NCI-H69 (cell line): ENCODE data around the gene CDA.

ENCODE experiments used
- DNase-seq: peaks from one replicate; lab custom pipeline; 2025; lab: John Stamatoyannopoulos, UW

CDA gene

GRCh38 chr1:20648946-20649345 is 60.0 kb downstream of the CDA start:
- no peak for DNase-seq

- DNase-seq = no peak
Observed at GRCh38 chr1:20652300-20652699, 63.4 kb downstream of the CDA start.

DNA sequence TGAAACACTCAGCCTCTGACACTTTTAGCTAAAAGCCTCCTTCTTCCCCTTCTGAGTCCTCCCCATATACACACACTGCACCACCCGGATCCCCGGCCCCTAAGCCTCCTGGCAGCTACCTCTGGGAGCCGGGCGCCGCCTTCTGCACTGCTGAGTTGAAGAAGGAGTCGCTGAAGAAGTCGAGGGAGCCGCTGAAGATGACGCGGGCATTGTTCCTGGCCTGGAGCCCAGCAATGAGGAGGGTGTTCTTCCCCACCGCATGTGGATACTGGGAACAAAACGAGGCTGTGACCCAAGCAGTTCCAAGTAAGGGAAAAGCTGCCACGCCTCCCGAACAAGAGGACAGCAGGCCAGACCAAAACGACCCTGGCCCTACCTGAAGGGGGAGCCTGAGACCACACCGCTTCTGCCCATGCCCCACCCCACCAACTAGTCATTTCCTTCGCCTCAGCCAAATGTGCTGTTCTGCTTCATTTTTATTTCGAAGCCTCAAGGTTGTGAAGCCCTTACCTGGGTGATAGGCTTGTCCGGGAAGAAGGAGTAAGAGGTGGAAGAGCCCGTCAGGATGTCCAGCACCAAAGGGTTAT is 65.3 kb downstream of the CDA start:
- no peak for DNase-seq

DNA sequence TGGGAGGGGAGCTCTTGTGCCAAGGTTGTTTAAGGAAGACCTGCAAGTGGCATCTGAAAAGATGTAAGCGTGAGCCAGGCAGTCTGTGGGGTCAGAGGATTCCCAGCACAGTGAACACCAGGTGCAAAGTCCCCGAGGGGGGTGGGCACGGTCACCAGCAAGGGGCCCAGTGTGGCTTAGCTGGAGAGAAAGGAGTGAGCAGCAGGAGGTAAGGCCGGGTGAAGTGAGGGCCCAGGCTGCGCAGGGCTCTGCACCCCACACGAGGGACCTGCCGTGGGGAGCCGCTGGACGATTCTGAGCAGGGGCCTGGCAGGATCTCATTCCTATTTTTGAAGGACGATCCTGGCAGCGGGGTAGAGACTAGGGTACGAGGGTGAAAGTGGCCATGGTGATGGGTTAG is 68.1 kb downstream of the CDA start:
- no peak for DNase-seq

GRCh38 chr1:20658166-20658915 is 69.4 kb downstream of the CDA start:
- DNase-seq = no peak

DNA sequence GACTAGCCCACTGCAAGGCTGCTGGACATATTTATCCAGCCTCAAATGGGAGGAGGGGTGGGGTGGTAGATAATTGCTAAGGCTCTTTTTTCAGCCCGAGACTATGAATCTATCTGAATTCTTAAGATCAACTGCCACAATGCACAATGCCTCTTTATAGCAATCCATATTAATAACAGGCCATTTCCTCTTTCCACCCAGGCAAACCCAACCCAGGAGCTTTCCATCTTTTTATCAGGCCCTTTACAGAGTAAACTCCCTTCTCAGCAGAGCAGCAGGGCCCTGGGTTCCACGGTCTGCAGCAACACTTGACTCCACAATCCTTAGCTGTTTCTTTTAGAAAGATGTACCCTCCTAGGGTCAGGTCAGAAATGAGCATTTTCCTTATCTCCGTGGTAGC is 71.5 kb downstream of the CDA start:
- no peak for DNase-seq

DNA sequence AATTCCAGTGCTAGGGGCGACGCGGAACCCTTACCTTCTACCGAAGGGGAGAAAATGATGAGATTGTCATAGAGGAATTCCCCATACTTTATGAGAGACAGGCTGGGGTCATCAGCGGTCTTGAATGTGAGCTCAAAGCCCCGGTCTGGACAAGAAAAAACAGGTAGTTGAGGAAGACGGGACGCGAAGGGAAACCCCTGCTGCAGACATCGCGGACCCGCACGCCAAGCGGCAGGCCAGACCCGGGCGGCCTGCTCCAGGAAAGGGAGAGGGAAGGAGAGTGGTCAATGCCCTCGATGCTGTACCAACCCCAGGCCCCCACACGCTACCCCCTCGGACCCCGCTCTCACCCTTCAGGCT is 71.9 kb downstream of the CDA start:
- peak; percentile 20 for DNase-seq

DNA sequence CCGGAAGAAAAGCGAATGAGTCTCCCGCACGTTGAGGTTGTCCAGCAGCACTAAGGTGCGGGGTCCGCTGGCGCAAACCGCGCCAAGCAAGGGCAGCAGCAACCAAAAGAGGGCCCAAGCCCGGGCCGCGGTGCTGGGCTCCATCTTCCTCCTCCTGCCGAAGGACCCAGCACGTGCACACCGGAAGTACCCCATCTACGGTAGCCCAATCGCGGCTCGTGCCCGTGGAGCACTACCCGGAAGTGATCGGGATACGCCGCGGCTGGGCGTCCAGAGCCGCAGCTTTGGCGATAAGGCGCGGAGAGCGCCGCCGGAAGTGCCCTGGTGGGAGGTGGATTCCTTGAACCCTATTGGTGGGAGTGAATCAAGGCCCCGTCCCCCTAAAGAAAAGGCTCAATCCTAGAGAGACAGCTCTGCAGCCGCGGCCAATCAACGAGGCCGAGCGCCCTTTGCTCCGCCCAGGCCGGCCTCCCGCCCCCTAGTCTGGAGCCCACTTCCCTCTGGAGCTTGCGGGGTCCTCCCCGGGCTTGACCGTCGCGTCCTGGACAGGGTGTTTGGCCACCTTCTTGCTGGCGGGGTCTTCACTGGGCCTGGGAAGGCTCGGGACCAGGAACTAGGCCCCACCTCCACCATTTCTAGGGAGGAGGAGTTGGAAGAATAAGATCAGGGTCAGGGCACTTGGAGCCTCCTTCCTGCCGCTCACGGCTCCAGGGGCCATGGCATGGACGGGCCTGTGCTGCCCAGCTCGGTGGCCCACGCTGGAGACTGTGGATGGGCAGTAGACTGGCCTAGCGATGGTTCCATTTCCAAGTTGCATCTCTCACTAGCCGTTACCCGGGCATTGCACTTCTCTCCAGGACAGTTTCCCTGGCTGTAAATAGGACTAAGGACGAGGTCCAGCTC is 72.6 kb downstream of the CDA start, which contains the start of gene DDOST:
DDOST (minus strand) TSS at position 163 of the 903 bp plus-strand sequence; CDS start at position 144, 19 bp downstream.
- DNase-seq = peak; percentile 97

DNA sequence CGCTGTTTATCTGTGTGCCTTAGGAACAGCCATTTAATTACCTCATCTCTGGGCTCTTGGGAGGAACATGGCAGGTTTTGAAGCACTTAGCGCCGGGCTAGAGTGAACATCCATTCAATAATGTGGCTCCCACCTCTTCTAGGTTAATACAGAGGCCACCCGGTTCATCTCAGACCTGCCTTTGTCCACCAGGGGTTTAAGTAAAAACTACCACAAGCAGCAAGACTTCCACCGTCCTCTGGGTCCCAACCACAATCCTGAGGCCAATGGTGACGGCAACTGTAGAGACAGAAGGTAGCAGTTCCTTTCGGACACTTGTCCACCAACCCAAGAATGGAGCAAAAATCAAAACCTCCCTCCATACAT is 73.2 kb downstream of the CDA start:
- peak; percentile 8 for DNase-seq

- peak; percentile 1 for DNase-seq
Observed at GRCh38 chr1:20663365-20663764, 74.5 kb downstream of the CDA start.

DNA sequence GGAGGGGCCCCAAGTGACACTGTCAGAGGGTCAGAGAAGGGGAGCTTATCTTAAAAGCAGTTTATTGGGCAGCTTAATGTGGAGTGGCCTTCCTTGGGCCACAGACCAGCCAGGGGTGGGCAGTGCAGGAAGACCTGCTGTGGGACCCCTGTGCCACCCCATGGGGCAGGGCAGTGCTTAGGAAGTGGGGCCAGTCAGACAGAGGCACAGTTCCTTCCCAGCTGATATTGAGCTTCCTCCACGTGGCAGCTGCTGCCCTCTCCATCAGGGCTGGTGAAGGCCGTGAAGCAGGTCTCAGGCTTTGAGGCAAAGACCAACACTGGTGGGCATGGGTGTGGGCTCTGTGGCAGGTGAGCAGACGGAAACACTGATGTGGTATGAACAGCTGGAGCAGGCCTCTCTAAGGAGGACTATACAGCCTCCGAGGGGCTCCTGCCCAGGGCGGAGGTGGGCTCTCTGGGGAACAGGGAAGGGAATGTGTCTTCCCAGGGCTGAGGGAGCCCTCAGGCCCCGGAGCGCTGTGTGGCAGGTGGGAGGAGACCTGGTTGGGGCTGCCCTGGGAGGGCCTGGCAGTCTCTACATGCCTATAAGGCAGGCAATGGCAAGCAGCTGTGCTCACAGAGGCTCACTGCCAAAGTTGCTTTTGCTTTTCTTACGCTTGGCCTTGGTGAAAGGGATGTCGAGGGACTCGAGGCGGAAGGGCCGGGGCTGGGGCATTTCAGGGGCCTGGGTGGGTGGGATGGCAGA is 75.2 kb downstream of the CDA start:
- DNase-seq = no peak

DNA sequence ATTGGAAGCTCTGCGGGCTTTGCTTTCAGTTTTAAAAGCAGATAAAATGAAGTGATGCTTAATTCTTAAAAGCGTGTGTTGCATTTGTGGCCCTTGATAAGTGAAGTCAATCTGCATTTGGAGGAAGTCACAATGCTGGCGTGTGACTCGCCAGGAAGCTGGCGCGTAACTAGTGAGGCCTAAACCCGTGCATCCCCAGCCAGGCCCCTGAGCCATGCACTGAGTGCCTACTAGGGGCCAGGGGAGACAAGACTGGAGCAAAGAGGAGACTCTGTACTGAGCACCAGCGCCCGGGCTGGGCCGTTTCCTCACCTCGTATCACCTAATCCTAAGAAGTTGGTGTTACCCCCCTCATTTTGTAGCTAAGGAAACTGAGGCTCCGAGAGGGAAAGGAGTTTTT is 76.8 kb downstream of the CDA start:
- DNase-seq = no peak

GRCh38 chr1:20666146-20666545 is 77.2 kb downstream of the CDA start:
- DNase-seq = no peak

GRCh38 chr1:20666804-20667203 is 77.9 kb downstream of the CDA start:
- peak; percentile 15 for DNase-seq
